GM12873 (cell line): ENCODE results near the gene ADAMTS18.

ENCODE experiments used
- TF ChIP-seq, protein P1 (sequence below): IDR thresholded peaks from 2 replicates; pipeline ENCODE4 v1.5.1; 2012; ENCODE audit warnings: low read depth, mild to moderate bottlenecking, moderate library complexity, low read length, control low read depth; ENCODE audit not compliant: insufficient read depth; ENCODE audit errors: missing control alignments

The ADAMTS18 gene

DNA sequence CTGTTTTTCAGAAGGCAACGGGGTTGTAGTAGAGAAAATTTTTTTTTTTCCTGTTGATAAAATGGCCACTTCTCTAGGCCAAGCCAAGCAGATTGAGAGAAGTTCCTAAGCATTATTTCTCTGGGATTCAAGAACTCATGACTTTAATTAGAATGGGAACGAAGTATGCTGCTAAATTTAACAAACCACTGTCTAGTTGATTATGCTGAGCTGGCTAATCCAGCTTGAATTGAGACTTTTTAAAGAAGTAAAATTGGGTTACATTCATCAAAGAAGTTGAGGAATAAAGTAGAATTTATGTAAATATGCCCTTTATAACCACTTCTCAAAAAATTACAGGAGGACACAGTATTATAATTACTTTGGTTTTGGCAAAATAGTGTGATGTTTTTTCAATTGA is 152.5 kb downstream of the ADAMTS18 start:
- TF ChIP-seq, protein P1, sequence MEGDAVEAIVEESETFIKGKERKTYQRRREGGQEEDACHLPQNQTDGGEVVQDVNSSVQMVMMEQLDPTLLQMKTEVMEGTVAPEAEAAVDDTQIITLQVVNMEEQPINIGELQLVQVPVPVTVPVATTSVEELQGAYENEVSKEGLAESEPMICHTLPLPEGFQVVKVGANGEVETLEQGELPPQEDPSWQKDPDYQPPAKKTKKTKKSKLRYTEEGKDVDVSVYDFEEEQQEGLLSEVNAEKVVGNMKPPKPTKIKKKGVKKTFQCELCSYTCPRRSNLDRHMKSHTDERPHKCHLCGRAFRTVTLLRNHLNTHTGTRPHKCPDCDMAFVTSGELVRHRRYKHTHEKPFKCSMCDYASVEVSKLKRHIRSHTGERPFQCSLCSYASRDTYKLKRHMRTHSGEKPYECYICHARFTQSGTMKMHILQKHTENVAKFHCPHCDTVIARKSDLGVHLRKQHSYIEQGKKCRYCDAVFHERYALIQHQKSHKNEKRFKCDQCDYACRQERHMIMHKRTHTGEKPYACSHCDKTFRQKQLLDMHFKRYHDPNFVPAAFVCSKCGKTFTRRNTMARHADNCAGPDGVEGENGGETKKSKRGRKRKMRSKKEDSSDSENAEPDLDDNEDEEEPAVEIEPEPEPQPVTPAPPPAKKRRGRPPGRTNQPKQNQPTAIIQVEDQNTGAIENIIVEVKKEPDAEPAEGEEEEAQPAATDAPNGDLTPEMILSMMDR: no peak

DNA sequence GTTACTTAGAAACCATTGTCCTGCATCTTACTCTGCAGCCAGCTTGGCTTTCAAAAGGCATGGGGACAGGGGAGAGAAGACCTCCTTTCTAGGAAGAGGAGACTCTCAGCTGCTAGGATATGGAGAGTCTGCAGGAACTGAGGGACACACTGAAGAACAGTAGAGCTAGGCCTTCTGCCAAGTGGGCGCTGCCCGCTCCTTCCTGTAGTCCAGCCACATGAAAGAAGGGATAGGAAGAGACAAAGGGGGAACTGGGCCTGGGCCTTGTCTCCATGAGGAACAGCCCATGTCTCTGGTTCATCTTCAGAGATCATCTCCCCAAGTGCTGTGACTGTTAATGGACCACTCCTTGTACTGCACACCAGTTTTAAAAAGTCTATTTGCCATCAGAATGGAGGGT is 157.3 kb downstream of the ADAMTS18 start:
- TF ChIP-seq, protein P1: no peak

DNA sequence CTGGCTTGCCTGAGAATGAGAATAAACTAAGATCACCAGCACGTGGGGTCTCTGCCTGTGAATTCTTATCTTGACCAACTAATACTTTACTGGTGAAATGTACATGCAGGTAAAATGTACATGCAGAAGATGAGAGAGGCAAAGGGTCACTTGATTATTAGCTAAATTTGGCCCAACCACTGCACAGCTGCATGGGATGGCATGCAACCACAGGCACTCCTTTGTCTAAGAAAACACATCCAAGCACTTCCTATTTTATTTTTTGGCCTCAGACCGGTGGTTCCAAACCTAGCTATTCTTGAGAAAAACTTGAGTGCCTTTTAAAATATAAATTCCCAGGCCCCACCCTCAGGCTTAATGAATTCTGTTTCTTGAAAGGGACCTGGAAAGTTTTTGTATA is 157.7 kb downstream of the ADAMTS18 start:
- TF ChIP-seq, protein P1: no peak

DNA sequence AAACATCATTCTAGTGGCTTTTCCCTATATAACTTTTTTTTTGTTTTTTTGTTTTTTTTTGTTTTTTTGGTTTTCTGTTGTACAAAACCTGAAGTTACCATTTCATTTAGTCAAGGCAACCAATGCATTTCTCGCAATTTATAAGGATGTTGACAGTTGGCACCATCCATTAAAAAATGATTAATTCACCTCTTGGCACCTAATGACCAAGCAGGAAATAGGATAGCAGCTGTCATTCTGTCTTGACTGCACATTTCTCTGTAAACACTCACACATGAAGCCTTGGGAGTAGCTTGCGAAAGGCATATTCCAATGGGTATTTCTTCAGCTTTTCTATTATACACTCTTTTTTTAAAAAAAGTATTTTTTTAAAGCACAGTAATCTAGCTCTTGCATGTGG is 158.2 kb downstream of the ADAMTS18 start:
- TF ChIP-seq, protein P1: no peak

DNA sequence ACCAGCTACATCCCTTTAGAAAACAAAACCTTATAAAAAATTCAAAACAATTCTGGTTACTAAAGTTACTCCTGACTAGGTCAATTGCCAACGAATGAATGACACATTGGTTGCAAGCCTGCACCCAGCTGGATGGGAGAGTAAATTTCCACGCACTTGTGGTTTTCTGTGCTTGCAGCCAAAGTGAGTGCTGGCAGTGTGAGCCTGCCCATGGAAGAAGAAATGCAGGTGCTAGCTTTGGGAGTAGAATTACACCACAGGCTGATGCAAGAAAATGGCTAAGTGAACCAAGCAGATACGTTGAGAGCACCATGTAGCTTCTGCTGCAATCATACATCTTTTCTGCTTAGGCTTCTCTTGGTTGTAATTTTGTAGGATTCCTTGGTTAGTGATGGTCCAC is 161.0 kb downstream of the ADAMTS18 start:
- TF ChIP-seq, protein P1: no peak

DNA sequence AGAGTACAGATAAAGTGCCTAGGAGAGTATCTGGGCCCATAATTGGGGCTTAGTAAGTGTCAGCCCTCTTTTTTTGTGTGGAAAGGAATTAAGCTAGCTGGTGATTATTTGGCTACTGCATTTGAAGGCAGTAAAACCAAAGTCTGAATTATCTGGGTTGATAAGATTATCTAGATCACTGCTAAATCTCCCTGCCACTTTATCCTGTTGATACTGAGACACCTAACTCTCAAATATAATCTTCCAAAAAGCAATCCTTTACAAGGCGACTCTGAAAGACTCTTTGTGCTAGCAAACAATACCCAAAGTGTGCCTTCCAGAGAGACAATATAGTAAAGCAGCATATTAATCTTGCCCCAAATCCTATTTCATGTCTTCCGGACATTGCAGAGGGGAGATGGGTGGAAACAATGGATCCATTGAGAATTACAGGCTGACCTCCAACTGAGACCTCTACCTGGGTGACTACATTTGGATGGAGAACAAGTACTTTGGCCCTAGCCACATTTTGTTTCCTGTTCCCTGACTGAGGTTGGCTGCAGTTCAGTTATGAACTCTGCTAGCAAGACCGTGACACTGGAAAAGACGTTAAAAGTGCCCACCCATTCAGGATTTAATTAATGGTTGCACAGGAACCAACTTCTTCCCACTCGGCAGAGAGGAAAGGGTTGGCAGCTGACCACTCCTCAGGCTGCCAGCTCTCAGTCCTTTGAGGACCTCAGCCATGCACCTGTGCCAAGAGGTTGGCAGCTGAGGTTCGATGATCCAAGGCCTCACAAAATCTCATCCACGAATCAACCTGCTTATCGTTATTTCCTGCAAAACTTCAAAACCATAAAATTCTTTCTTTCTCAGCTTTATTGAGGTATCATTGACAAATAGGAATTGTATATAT is 163.1 kb downstream of the ADAMTS18 start:
- TF ChIP-seq, protein P1: no peak

DNA sequence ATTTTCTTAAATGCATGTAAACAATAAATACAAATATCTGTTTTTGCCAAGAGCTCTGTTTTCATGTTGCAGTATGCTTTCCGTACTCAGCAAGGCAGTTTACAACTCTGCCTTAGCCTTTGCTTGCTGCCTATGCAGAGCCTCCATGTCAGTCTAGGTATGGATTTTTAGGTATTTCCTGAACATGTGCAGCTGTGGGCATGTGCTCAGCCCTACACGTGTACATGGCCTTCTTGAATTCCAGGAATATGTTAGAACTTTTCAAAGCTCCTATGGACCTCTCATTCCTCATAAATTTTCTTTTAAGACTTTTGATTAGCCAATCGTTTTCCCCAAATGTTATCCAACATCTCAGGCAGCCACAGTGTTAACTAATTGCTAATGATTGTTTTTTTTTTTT is 171.9 kb downstream of the ADAMTS18 start:
- TF ChIP-seq, protein P1: no peak
